Measurements from ENCODE around the gene LRRC14B.

LRRC14B gene

GRCh38 chr5:197892-198489, 6.7 kb downstream of the LRRC14B start:
- H3K4me3 ChIP-seq (ENCODE audit: low read depth, low read length), result no peak overlapping the region
- TF ChIP-seq CTCF (IDR thresholded peaks at IDR 0.05; ENCODE audit: insufficient read depth, low read length, missing control alignments), result no peak
- DNase-seq (ENCODE audit: low read depth, low spot score), result no peak
- POLR2A ChIA-PET, result no interaction called here
- CTCF ChIA-PET, result interaction anchor here (1.8 kb wide), 1 partner anchor 10 kb away, joined by 4 read pairs; no protein-coding TSS in a partner anchor

GRCh38 chr5:198516-199196, 7.4 kb downstream of the LRRC14B start:
- DNase-seq (ENCODE audit: low read depth, low spot score), result no peak
- TF ChIP-seq CTCF (IDR thresholded peaks at IDR 0.05; ENCODE audit: insufficient read depth, low read length, missing control alignments), result no peak
- ChIA-PET CTCF (interaction anchor here (1.8 kb wide), 1 partner anchor 10 kb away, joined by 4 read pairs; no protein-coding TSS in a partner anchor), POLR2A (no interaction called here)
- no peak overlapping the region for H3K4me3 ChIP-seq (ENCODE audit: low read depth, low read length)

- POLR2A ChIA-PET, result no interaction called here
- DNase-seq (ENCODE audit: low read depth, low spot score), result no peak
- no peak overlapping the region for H3K4me3 ChIP-seq (ENCODE audit: low read depth, low read length)
- TF ChIP-seq CTCF (IDR thresholded peaks at IDR 0.05; ENCODE audit: insufficient read depth, low read length, missing control alignments), result no peak
- CTCF ChIA-PET, result interaction anchor here (0.8 to 1.6 kb wide), 2 partner anchors 8 to 11 kb away, joined by 3 to 6 read pairs; partner anchors contain the start of gene LRRC14B
Measured at GRCh38 chr5:199197-199949, 8.1 kb downstream of the LRRC14B start.

GRCh38 chr5:199950-200645, 8.8 kb downstream of the LRRC14B start:
- no peak for DNase-seq (ENCODE audit: low read depth, low spot score)
- TF ChIP-seq CTCF (IDR thresholded peaks at IDR 0.05; ENCODE audit: insufficient read depth, low read length, missing control alignments), result no peak
- ChIA-PET CTCF (interaction anchor here (0.8 to 1.6 kb wide), 2 partner anchors 9 to 12 kb away, joined by 3 to 6 read pairs; partner anchors contain the start of gene LRRC14B), POLR2A (no interaction called here)
- H3K4me3 ChIP-seq (ENCODE audit: low read depth, low read length), result no peak overlapping the region

- POLR2A ChIA-PET, result no interaction called here
- no peak overlapping the region for H3K4me3 ChIP-seq (ENCODE audit: low read depth, low read length)
- DNase-seq (ENCODE audit: low read depth, low spot score), result no peak
- CTCF ChIA-PET, result no interaction called here
- TF ChIP-seq CTCF (IDR thresholded peaks at IDR 0.05; ENCODE audit: insufficient read depth, low read length, missing control alignments), result no peak
Measured at GRCh38 chr5:200985-201384, 9.7 kb downstream of the LRRC14B start.

All from AG04449 (cell line).